Stimulated activated CD4-positive, alpha-beta T cell treated with anti-CD3 and anti-CD28 coated beads, Interleukin-4, amount 100 ng/mL, for 4 hours (primary cell): ENCODE results near the gene AQP6.

Experiments
- DNase-seq, 2 experiments: peaks; one replicate each; pipeline ENCODE4 v3.0.0-alpha.2; 2020

Gene AQP6

GRCh38 chr12:49972641-49973360, at the start of gene AQP6:
AQP6 (plus strand) TSS chr12:49972947; CDS start chr12:49973174, 227 bp downstream.
- no peak for DNase-seq

- no peak for DNase-seq
Measured at GRCh38 chr12:49923035-49923644, 49.6 kb upstream of the AQP6 start.

- DNase-seq: no peak
Measured at GRCh38 chr12:49923880-49924556, 48.7 kb upstream of the AQP6 start.

- no peak for DNase-seq
Measured at GRCh38 chr12:49924628-49925246, 48.0 kb upstream of the AQP6 start.

GRCh38 chr12:49925433-49926204, 47.1 kb upstream of the AQP6 start:
- no peak for DNase-seq

- no peak for DNase-seq
Measured at GRCh38 chr12:49928471-49928870, 44.3 kb upstream of the AQP6 start.

GRCh38 chr12:49929581-49929980, 43.2 kb upstream of the AQP6 start:
- DNase-seq: no peak

GRCh38 chr12:49930515-49931288, 42.0 kb upstream of the AQP6 start:
- peak in 1 of 2 experiments; percentile 14 for DNase-seq

GRCh38 chr12:49932023-49932422, 40.7 kb upstream of the AQP6 start:
- no peak for DNase-seq

- DNase-seq: no peak
Measured at GRCh38 chr12:49932533-49933130, 40.1 kb upstream of the AQP6 start.

- no peak for DNase-seq
Measured at GRCh38 chr12:49933796-49934195, 39.0 kb upstream of the AQP6 start.

- no peak for DNase-seq
Measured at GRCh38 chr12:49934505-49934904, 38.2 kb upstream of the AQP6 start.

- no peak for DNase-seq
Measured at GRCh38 chr12:49936925-49937324, 35.8 kb upstream of the AQP6 start.

- DNase-seq: no peak
Measured at GRCh38 chr12:49937639-49938300, 35.0 kb upstream of the AQP6 start.

GRCh38 chr12:49939307-49939706, 33.4 kb upstream of the AQP6 start:
- DNase-seq: no peak

- DNase-seq: no peak
Measured at GRCh38 chr12:49939707-49940106, 33.0 kb upstream of the AQP6 start.

- DNase-seq: no peak
Measured at GRCh38 chr12:49941556-49942511, 30.9 kb upstream of the AQP6 start.

GRCh38 chr12:49942512-49942893, 30.2 kb upstream of the AQP6 start:
- DNase-seq: no peak

GRCh38 chr12:49942921-49943624, 29.7 kb upstream of the AQP6 start:
- DNase-seq: no peak
